ENCODE data around the gene FCN2. TPM values are rescaled to one million over a fixed set of nuclear protein-coding genes. Genes with fewer than 3 reads are reported as not detected.

Gene FCN2
- total RNA-seq, 4 donors from 2014 or later: 0.84 to 2.6 TPM; not detected in 2

DNA sequence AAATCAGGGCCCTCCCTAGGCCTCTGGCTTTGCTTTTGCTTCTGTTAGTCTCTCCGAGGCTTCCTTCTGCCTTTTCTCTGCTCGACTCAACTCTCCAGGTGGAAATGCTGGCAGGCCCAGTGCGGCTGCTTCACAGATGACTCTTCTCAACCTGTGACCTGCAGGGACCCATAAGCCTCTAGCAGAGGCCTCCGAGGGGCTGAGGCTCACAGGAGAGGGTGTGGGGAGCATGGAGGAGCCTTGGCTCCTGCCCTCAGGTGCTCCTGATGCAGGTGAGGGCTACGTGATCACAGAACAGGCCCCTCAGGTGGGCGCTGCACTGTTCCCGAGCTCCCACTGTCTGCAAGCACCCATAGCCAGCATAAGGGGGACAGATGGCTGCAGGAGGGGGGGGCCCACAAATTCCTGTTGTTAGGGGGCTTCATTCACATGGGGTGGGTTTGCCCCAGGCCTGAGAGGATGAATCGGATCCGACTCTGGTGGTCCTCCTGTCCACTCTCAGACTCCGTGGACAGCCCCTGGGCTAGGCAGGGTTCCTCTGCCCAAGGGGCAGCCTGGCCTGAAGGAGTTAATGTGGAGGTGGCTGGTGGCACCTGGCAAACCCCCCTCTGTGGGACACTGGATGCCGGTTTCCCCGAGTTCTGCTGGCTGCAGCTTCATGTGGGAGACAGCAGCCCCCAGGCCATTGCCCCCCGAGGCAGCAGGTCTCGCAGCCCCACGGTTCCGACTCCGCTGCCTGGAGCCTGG lies 10.9 kb upstream of the FCN2 start:
- TF ChIP-seq, protein P1, sequence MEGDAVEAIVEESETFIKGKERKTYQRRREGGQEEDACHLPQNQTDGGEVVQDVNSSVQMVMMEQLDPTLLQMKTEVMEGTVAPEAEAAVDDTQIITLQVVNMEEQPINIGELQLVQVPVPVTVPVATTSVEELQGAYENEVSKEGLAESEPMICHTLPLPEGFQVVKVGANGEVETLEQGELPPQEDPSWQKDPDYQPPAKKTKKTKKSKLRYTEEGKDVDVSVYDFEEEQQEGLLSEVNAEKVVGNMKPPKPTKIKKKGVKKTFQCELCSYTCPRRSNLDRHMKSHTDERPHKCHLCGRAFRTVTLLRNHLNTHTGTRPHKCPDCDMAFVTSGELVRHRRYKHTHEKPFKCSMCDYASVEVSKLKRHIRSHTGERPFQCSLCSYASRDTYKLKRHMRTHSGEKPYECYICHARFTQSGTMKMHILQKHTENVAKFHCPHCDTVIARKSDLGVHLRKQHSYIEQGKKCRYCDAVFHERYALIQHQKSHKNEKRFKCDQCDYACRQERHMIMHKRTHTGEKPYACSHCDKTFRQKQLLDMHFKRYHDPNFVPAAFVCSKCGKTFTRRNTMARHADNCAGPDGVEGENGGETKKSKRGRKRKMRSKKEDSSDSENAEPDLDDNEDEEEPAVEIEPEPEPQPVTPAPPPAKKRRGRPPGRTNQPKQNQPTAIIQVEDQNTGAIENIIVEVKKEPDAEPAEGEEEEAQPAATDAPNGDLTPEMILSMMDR (IDR thresholded peaks at IDR 0.05): no peak
- no peak for DNase-seq (ENCODE audit: low spot score)
- no peak for ATAC-seq (ENCODE audit: low FRiP score)

DNA sequence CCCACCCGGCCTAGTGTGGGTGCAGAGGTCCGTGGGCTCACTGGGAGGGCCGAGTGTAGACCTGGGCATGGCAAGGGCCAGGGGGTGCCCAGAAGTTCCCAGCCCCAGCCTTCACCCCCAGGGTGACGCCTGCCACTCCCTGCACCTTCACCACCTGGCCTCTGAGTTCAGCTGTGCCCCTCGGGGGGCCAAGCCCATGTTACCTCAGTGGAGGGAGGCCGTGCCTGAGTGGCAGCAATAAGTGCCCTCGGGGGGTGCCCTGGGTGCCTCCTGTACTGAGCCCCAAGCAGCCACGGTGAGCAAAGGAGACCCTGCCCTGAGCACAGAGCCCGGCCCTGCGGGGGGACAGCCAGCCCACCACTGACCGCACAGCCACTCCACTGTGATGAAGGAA lies 10.3 kb upstream of the FCN2 start:
- TF ChIP-seq, protein P1 (IDR thresholded peaks at IDR 0.05): no peak
- no peak for ATAC-seq (ENCODE audit: low FRiP score)
- no peak for DNase-seq (ENCODE audit: low spot score)

DNA sequence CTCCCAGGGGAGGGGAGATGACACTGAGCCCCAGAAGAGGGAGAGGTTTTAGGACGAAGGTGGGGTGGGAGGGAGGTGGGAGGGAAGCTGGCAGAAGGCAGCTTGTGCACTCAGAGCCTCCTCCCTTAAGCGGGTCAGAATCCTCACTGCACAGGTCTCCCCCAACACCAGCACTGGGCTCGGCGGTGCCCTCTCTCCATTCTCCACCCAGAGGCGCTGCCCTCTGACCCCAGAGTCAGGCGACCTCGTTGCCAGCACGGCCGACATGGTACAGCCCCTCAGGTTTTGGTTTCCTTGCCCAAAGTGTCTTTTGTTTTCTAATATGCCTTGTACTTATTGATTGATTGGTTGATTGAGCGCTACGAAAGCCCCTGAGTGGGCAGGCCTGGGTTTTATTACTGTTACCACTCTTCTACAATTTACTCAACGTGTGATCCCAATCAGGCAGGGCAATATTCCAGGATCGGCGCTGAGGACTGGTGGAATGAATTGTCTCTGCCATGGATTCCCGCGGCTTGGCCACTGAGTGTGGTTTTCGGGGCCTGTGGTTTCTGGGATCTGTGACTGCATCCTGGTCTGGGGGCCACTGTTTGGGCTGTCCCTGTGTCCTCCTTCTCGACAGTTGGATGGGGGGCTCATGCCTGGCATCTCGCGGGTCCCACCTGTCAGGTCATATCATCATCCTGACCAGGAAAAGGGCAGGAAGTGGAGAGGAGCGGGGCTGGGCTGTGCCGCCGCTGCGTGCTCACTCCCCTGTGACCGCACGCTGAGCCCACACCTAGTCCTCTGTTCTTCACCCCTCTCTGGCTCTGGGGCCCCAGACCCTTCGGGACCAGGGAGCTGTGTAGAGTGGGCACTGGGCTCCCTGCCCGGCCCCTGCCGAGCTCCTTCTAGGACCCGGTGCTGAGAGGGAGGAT lies 9.6 kb upstream of the FCN2 start:
- DNase-seq (ENCODE audit: low spot score) (no peak), ATAC-seq (ENCODE audit: low FRiP score) (no peak)
- TF ChIP-seq, protein P1 (IDR thresholded peaks at IDR 0.05): no peak

DNA sequence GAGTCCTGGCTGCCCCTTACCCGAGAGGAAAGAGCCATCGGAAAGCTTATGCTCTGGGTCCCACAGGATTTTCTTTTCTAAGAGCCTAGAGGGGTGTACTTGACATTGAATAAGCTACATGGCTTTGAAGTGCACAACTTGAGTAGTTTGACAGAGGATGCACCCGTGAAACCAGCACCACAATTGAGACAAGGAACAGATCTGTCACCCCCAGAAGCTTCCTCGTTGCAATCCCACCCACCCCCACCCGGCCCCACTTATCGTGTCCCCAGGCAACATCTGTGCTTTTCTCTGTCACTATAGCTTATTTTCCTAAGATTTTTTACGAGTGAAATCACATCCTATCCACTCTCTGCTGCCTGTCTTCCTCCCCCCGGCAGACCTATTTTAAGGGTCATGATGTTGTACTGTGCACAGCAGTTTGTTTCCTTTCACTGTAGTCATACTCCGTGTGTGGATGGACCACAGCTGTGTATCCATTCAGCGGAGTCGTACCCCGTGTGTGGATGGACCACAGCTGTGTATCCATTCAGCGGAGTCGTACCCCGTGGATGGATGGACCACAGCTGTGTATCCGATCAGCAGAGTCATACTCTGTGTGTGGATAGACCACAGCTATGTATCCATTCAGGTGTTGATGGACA lies 8.8 kb upstream of the FCN2 start:
- TF ChIP-seq, protein P1 (IDR thresholded peaks at IDR 0.05): no peak
- no peak for DNase-seq (ENCODE audit: low spot score)
- no peak for ATAC-seq (ENCODE audit: low FRiP score)

DNA sequence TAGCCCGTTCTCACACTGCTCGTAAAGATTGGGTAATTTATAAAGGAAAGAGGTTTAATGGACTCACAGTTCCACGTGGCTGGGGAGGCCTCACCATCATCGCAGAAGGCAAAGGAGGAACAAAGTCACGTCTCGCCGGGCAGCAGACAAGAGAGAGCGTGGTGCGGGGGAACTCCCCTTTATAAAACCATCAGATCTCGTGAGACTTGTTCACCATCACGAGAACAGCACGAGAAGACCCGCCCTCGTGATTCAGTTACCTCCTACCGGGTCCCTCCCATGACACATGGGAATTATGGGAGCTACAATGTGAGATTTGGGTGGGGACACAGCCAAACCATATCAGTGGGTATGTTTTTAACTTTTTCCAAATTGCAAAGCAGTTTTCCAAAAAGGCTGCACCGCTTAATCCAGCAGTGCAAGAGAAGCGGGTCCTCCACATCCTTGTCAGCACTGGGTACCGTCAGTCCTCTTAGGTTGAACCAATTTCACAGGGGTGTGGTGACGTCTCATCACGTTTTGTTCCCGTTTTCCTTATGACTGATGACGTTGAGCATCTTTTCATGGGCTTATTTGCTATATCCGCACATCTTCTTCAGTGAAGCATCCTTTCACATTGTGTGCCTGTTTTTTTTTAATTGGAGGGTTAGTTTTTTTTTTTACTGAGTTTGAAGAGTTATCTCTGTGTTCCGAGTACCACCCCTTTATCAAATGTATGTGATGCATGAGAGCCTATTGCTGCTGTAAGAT lies 8.0 kb upstream of the FCN2 start:
- TF ChIP-seq, protein P1 (IDR thresholded peaks at IDR 0.05): no peak
- ATAC-seq (ENCODE audit: low FRiP score) (no peak), DNase-seq (ENCODE audit: low spot score) (no peak)

DNA sequence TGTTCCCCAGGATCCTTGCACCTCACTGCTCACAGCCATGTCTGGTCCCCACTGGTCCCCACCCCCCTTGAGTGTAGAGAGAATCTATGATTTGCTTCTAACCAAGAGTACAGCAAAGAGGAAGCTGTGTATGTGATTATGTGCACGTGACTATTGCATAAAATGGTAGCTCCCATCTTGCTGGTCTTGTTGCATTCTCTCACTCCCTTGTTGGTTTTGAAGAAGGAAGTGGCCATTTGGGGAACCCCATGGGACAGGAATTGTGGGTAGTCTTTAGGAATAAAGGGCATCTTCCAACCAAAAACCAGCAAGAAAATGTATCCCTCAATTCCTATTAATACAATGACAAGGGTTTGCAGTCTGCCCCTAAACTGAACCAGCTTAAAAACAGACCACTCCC lies 5.2 kb upstream of the FCN2 start:
- DNase-seq (ENCODE audit: low spot score): no peak
- TF ChIP-seq, protein P1 (IDR thresholded peaks at IDR 0.05): no peak

More for the DNA sequence above, 5.2 kb upstream of the FCN2 start:
- ATAC-seq (ENCODE audit: low FRiP score): no peak

Measured in omental fat pad (tissue), 4 donors.